HG03159 (cell line): Measurements from ENCODE around the gene PLXNC1.

Experiments used
- ATAC-seq: cut with Tn5 transposase; IDR thresholded peaks from one replicate; pipeline ENCODE4 v1.9.1; 2021; ENCODE audit warnings: mild to moderate bottlenecking, moderate library complexity; ENCODE audit not compliant: unreplicated experiment

Gene PLXNC1

DNA sequence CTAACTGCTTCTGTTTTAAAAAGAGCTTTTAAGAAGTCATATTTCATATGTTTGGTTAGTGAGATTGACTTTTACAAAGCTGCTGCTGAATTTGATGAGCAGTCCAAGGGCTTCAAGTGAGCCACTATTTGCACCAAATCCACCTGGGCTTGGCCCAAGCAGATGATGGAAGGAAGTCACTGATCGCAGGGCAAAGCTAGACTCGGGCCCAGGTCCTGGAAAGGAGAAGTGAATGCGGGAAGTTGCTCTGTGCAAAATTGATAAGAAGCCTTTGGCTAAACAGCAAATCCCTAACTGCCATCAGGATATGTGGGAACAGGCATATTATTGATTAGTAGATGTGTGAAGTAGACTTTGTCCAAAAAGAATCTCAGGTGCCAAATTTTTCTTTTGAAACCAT, 30.5 kb downstream of the PLXNC1 start:
- no peak for ATAC-seq

DNA sequence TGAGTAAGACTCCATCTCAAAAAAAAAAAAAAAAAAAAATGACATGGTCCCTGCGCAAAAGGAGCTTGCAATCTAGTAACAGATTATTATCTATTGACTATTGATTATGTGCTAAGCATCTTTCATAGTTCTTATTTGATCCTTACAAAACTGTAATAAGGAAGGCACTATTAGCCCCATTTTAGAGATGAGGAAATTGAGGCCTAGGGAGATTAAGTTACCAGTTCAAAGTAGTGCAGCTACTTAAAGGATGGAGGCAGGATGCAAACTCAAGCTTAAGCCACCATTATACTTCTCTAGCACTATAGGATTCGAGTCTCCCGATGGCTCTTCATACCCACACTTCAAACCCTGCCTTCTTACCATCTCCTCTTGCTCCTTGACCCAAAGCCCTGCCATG, 31.3 kb downstream of the PLXNC1 start:
- ATAC-seq: no peak

DNA sequence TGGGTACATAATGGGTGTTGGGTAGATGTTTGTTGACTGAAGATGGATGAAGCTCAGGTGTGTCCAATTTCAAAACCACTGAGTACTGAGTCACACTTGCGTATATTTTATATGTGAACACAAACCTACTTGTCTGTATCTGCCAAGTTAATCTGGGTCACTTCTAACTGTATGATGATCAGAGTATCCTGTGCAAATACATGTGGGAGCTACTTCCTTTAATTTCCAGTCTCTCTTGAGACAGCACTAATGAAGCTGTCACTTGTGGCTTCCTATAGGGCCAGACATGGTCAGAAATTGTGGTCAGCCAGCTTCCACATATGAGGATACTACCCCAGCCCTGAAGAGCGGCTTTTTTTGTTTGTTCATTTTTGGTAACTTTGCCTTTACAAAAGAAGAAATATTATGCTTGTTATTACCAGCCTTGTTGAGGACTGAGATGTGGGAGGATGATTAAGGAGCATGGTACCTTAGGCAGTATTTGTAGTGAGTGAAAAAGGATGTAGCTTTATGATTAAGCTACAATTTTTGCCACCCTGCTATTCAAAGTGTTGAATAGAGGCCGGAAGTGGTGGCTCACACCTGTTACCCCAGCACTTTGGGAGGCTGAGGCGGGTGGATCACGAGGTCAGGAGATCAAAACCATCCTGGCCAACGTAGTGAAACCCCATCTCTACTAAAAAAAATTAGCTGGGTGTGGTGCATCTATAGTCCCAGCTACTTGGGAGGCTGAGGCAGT, 32.4 kb downstream of the PLXNC1 start:
- ATAC-seq: no peak

- ATAC-seq: no peak
These were observed 34.8 kb downstream of the PLXNC1 start for GRCh38 chr12:94182986-94183707.

- no peak for ATAC-seq
These were observed 35.5 kb downstream of the PLXNC1 start for GRCh38 chr12:94183708-94184379.

DNA sequence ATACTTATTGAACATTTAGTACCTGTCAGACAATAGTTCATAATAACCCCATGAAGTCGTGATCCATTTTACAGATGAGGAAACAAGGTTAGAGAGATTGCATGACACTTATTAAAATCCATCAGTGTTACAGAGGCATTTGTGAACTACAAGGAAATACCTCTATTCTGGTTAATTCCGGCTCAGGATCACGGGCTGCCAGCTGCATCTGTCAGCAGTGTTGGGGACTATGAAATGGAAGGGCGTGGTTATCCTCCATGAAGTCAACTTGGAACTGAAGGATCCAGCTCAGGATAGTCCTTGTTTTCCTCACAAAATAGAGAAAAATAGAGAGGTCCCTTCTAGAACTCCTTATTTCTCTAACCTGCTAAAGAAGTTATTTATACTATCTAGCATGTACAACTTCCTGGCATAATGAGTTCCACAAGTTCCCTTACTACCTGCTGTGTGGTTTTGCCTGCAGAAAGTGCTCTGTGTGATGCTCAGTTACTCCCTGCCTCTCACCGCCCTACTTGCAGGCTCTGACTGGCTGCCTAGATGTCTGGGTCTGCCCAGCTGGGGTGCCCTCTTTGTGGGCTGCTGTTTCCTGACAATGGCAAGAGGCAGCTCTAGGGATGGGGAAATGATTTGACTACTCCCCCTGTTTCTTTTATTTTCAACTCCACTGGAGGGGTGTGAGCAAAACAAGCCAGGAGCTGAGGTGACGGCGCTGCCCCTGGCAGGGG, 36.8 kb downstream of the PLXNC1 start:
- ATAC-seq: no peak

- no peak for ATAC-seq
These were observed 37.4 kb downstream of the PLXNC1 start for GRCh38 chr12:94185801-94186200.

GRCh38 chr12:94186278-94187241, 38.2 kb downstream of the PLXNC1 start:
- ATAC-seq: no peak

GRCh38 chr12:94187361-94187760, 39.0 kb downstream of the PLXNC1 start:
- ATAC-seq: no peak

GRCh38 chr12:94190623-94191022, 42.2 kb downstream of the PLXNC1 start:
- no peak for ATAC-seq

DNA sequence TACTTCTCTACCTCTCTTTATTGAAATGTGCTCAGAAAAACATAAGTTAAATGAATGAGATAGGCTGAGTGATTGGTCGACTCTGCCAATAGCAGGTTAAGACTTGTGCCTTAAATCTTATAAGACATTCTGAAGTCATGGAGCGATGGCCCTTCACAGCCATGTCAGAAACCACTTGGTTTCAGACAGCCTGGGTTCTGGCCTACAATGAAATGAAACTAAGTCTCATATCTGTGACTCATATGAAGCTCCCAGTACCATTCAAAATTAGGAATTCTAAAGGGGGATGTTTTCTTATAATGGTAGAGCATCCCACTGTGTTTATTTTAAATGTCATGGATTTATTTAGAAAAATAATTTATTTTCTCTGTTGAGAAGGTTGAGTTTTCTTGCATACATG, 42.6 kb downstream of the PLXNC1 start:
- peak; percentile 64 for ATAC-seq

DNA sequence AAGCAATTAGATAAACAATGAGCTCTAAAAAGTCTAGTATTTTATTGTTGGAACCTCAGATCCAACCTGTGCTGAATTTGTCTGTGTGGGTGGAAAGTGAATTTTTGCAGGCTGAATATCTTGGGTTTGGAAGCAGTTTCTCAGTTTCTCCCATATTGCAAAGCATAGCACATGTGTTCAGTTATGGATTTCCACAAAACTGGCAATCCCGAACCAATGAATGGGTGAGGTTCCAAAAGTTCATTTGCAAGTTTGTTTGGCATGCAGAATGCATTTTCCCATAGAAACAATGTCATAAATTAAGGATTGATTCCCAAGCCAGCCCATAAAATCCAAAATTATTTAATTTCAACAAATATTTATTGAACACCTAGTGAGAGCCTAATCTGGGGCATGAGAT, 43.4 kb downstream of the PLXNC1 start:
- no peak for ATAC-seq

DNA sequence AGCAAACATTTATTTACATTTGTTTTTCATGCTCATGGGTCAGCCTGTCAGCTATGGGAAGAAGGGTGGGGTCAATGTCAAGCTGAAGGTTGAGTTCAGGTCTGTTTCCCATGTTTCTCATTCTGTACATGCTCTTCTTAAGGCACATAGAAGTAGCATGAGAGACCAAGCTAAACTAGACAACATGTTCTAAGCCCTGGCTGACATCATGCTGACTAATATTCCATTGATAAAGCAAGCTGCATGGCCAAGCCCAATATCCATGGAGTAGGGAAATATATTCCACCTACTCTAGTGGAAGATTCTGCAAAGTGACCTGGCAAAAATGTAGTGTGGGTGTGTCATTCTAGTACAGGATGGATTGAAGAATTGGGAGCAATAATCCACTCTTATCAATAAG, 44.1 kb downstream of the PLXNC1 start:
- no peak for ATAC-seq

DNA sequence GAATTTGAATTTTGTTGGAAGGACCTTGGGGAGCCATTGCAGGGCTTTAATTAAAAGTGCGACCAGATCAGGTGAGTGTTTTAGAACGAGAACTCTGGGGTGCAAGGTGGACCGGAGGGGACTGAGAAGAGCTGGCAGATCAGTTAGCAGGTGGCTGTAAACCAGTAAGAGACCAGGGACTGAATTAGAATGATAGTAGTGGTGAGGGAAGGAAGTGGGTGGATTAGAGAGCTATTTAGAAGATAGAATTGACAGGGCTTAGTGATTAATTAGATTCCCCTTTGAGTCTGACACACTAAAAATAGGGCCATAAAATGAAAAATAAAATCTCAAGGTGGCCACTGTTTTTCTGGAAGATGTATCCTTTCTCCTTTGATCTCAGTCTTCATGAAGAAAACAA, 44.8 kb downstream of the PLXNC1 start:
- ATAC-seq: no peak

DNA sequence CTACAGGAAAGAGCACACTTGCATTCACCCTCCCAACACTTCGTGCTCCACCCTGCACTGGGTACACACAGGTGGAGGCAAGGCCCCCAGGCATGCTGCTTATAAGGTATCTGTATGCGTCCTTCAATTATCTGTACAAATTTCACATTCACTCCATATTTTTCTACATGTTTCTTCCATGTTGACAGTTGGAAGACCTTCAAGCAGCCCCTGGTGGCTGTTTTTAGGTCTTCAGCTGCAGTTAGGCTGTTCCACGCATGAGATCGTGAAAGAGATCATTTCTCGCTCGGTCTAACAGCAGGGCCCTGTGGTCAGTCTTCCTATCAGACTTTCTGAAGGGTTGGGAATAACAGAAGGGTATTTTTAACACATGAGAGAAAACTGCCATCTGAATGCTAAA, 47.1 kb downstream of the PLXNC1 start:
- ATAC-seq: no peak

- ATAC-seq: no peak
These were observed 50.1 kb downstream of the PLXNC1 start for GRCh38 chr12:94198469-94198868.

DNA sequence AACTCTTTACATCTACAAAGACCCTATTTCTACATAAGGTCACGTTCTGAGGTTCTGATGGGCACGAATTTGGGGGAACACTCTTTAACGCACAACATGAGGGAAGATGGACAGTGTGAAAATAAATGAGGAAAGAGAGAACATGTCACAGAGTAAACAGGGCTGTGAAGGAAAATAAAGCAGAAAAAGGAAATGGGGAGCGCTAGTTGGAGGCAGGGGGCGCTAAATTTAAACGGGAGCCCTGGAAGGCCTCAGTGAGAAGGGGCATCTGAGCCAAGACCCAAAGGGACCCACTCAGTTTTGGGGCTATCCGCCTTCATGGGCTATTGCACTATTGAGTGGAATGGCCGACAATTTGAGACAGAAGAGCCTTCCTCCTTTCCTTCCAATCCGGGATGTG, 50.5 kb downstream of the PLXNC1 start:
- no peak for ATAC-seq

- no peak for ATAC-seq
These were observed 51.7 kb downstream of the PLXNC1 start for GRCh38 chr12:94200069-94200468.

- ATAC-seq: no peak
These were observed 52.3 kb downstream of the PLXNC1 start for GRCh38 chr12:94200695-94201094.
